Left lung (tissue), 10 donors: ENCODE data around the gene ARR3. TPM values are rescaled to one million over a fixed set of nuclear protein-coding genes. Genes with fewer than 3 reads are reported as not detected.
"Not testable (repeated sequence)": the region's sequence is repeated elsewhere in the genome, so short reads cannot be mapped to it uniquely, and the experiment has no call there.

ENCODE experiments used
- ATAC-seq: fragments of 200-7000 bp; cut with Tn5 transposase; one replicate; pipeline ENCODE4 v1.9.1; 2020; ENCODE audit warnings: moderate library complexity
- DNase-seq, 4 donors: peaks; one replicate each; pipeline ENCODE4 v3.0.0-alpha.2; 2013 to 2020
- H3K27ac ChIP-seq, 2 donors: fragments of 200-600 bp; sonication (generic) in 1 of 2; one replicate each; pipeline versions ENCODE4 v1.5.0 to v1.8.0; 2020 to 2021
- H3K27me3 ChIP-seq, 2 donors: fragments of 200-600 bp; sonication (generic) in 1 of 2; one replicate each; pipeline versions ENCODE4 v1.5.0 to v1.8.0; 2020 to 2021
- H3K36me3 ChIP-seq, 2 donors: fragments of 200-600 bp; sonication (generic) in 1 of 2; one replicate each; pipeline versions ENCODE4 v1.5.0 to v1.8.0; 2020 to 2021
- H3K4me1 ChIP-seq, 2 donors: fragments of 200-600 bp; one replicate each; pipeline ENCODE4 v1.8.0; 2021
- H3K4me3 ChIP-seq, 2 donors: fragments of 200-600 bp; sonication (generic) in 1 of 2; one replicate each; pipeline versions ENCODE4 v1.5.0 to v1.8.0; 2020 to 2021; ENCODE audit warnings: mild to moderate bottlenecking in 1 of 2
- H3K9me3 ChIP-seq, 2 donors: fragments of 200-600 bp; sonication (generic) in 1 of 2; one replicate each; pipeline versions ENCODE4 v1.5.0 to v1.8.0; 2020 to 2021
- intact Hi-C, 2 donors: fragments of 100-400 bp; cut with DNase I; formaldehyde crosslinking; loops; one replicate each; pipeline versions ENCODE4 v1.11.2 to v1.14.2; 2022
- polyA plus RNA-seq, 6 donors: library from polyadenylated mRNA; unstranded; fragments of 120-200 nt; gene quantifications; one replicate each; pipeline ENCODE4 v1.2.1, GENCODE V29; 2013; ENCODE audit not compliant: insufficient read length in 6 of 6
- total RNA-seq, 2 donors: library from RNA; stranded (reverse); fragmentation: NEBNext Ultra II Directional; extraction: Animal tissue kit (Norgen Biotek cat#: 25700); gene quantifications; one replicate each; pipeline ENCODE4 v1.2.1, GENCODE V29; 2021
- TF ChIP-seq, protein P1 (sequence below), 2 donors: fragments of 200-600 bp; sonication (generic) in 1 of 2; IDR thresholded peaks; one replicate each; pipeline versions ENCODE4 v1.5.0 to v1.8.0; 2021; ENCODE audit warnings: antibody characterized with exemption in 2 of 2
- donor health status: DM: no; HTN: yes; CAD: no.
- donor health status: DM: no; HTN: no; CAD: no.

Gene ARR3
- total and polyA plus RNA-seq, 8 donors: 1.2 to 2.1 (median 1.6) TPM; not detected in 2

DNA sequence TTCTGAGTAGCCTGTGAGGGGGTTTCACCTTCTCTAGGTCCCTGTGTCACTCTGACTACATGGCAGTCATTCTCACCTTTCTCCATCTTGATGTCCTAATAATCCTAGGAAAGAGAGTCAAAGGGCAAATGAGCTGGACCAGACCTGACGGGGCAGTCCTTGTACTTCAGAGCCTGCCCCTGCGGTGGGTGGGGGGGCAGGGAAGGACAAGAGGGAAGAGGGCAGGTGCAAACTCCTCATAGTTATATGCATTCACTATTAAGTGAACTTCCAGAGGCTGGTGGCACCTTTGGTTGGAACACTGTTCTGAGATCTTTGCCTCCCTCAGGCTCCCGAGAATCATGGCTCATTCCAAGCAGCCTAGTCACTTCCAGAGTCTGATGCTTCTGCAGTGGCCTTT is 33.8 kb upstream of the ARR3 start, which contains the start of gene AWAT1:
AWAT1 (plus strand) TSS at position 301 of the 400 bp plus-strand sequence; CDS start at position 342, 41 bp downstream.
- intact Hi-C loops: no loop called here
- Histone ChIP-seq H3K27ac (no peak within 1 kb of the TSS), H3K9me3 (no peaks in the 10 kb centered on the region), H3K4me3 (no peak within 1 kb of the TSS), H3K4me1 (no peaks in the 10 kb centered on the region), H3K36me3 (no peaks in the 10 kb centered on the region), H3K27me3 (no peaks in the 10 kb centered on the region)
- TF ChIP-seq, protein P1, sequence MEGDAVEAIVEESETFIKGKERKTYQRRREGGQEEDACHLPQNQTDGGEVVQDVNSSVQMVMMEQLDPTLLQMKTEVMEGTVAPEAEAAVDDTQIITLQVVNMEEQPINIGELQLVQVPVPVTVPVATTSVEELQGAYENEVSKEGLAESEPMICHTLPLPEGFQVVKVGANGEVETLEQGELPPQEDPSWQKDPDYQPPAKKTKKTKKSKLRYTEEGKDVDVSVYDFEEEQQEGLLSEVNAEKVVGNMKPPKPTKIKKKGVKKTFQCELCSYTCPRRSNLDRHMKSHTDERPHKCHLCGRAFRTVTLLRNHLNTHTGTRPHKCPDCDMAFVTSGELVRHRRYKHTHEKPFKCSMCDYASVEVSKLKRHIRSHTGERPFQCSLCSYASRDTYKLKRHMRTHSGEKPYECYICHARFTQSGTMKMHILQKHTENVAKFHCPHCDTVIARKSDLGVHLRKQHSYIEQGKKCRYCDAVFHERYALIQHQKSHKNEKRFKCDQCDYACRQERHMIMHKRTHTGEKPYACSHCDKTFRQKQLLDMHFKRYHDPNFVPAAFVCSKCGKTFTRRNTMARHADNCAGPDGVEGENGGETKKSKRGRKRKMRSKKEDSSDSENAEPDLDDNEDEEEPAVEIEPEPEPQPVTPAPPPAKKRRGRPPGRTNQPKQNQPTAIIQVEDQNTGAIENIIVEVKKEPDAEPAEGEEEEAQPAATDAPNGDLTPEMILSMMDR (IDR thresholded peaks at IDR 0.05): no peak
- ATAC-seq (no peak), DNase-seq (no peak)

DNA sequence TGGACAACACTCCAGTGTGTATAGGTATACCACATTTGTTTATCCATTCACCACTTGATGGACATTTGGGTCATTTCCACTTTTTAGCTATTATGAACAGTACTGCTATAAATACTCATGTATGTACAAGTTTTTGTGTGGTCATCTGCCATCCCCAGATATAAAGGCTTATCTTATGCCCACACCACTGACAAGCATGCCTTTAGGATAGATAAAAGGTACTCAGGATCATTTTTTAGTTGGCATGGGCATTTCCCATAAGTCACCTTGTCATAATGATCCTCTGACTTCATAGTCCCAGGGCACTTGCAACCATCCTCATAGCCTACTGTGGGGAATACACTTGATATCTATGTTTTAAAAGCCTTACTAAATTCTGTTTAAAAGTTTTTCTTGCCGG is 27.4 kb upstream of the ARR3 start:
- intact Hi-C loops: no loop called here
- DNase-seq: no peak
- Histone ChIP-seq H3K4me3 (no peak overlapping the region), H3K4me1 (no peaks in the 10 kb centered on the region), H3K36me3 (no peaks in the 10 kb centered on the region), H3K9me3 (no peaks in the 10 kb centered on the region), H3K27ac (no peak overlapping the region), H3K27me3 (no peaks in the 10 kb centered on the region)
- TF ChIP-seq, protein P1 (IDR thresholded peaks at IDR 0.05): no peak
- no peak for ATAC-seq

DNA sequence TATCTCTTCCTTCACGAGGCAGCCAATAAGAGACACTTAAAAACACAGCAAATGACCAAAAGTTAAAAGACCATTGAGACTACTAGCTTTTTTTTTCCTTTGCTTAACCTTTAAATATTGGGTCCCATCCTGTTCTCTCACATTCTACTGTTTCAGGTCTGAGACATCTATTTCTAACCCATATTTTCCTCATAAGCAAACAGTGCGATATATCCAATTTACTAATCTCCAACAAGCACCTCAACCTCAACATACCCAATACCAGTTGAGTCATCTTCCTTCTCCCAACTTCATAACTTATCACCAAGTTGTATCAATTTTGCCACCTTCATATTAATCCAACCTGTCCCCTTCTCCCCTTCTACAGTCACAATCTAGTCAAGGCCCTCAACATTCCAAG is 26.6 kb upstream of the ARR3 start:
- TF ChIP-seq, protein P1 (IDR thresholded peaks at IDR 0.05): no peak
- Histone ChIP-seq H3K9me3 (no peaks in the 10 kb centered on the region), H3K36me3 (no peaks in the 10 kb centered on the region), H3K4me1 (no peaks in the 10 kb centered on the region), H3K27ac (no peak overlapping the region), H3K27me3 (no peaks in the 10 kb centered on the region), H3K4me3 (no peak overlapping the region)
- no peak for ATAC-seq
- intact Hi-C loops: no loop called here
- no peak for DNase-seq

DNA sequence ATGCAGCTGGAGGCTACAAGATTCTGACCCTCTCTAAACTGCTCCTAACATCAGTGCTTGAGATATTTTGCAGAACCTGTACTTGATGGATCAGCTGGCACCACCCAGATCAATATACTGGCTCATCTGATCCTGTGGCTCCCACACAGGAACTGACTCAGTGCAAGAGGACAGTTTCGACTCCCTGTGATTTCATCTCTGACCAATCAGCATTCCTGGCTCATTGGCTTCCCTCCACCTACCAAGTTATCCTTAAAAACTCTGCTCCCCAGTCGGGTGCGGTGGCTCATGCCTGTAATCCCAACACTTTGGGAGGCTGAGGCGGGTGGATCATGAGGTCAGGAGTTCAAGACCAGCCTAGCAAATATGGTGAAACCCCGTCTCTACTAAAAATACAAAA is 24.5 kb upstream of the ARR3 start:
- intact Hi-C loops, H3K4me1 ChIP-seq, H3K27ac ChIP-seq, H3K9me3 ChIP-seq, DNase-seq, H3K36me3 ChIP-seq, H3K4me3 ChIP-seq, ATAC-seq, H3K27me3 ChIP-seq: not testable (repeated sequence)

GRCh38 chrX:70244881-70245280 is 23.3 kb upstream of the ARR3 start:
- Histone ChIP-seq H3K9me3 (no peaks in the 10 kb centered on the region), H3K4me1 (no peaks in the 10 kb centered on the region), H3K27ac (no peak overlapping the region), H3K36me3 (no peaks in the 10 kb centered on the region), H3K4me3 (no peak overlapping the region), H3K27me3 (peaks cover 0 to 3% of the 10 kb centered on the region in 2 donors)
- DNase-seq (no peak), ATAC-seq (no peak)
- TF ChIP-seq, protein P1 (IDR thresholded peaks at IDR 0.05): no peak
- intact Hi-C loops: no loop called here

- H3K27ac ChIP-seq: no peak overlapping the region
- TF ChIP-seq, protein P1 (IDR thresholded peaks at IDR 0.05): no peak
- H3K36me3 ChIP-seq: no peaks in the 10 kb centered on the region
- no peak overlapping the region for H3K4me3 ChIP-seq
- intact Hi-C loops: no loop called here
- peaks cover 0 to 3% of the 10 kb centered on the region in 2 donors for H3K27me3 ChIP-seq
- no peak for DNase-seq
- ATAC-seq: no peak
- no peaks in the 10 kb centered on the region for H3K4me1 ChIP-seq
- no peaks in the 10 kb centered on the region for H3K9me3 ChIP-seq
Measured at GRCh38 chrX:70247252-70247651, 20.9 kb upstream of the ARR3 start.
